AG09309 (cell line): Measurements from ENCODE around the gene USP22.

Experiments
- DNase-seq: peaks from one replicate; pipeline ENCODE4 v3.0.0-alpha.2; 2010; ENCODE audit warnings: low read depth
- H3K4me3 ChIP-seq: 2 replicates; pipeline ENCODE4 v1.5.1; 2011; ENCODE audit warnings: mild to moderate bottlenecking, low read depth, low read length, moderate library complexity; ENCODE audit not compliant: control insufficient read depth
- TF ChIP-seq, protein P1 (sequence below): IDR thresholded peaks from 2 replicates; pipeline ENCODE4 v1.5.1; 2011; ENCODE audit warnings: mild to moderate bottlenecking, low read depth, low read length, inconsistent platforms; ENCODE audit not compliant: insufficient read depth, control insufficient read depth; ENCODE audit errors: missing control alignments

USP22 gene

GRCh38 chr17:21037117-21037803 is 5.6 kb downstream of the USP22 start:
- TF ChIP-seq, protein P1, sequence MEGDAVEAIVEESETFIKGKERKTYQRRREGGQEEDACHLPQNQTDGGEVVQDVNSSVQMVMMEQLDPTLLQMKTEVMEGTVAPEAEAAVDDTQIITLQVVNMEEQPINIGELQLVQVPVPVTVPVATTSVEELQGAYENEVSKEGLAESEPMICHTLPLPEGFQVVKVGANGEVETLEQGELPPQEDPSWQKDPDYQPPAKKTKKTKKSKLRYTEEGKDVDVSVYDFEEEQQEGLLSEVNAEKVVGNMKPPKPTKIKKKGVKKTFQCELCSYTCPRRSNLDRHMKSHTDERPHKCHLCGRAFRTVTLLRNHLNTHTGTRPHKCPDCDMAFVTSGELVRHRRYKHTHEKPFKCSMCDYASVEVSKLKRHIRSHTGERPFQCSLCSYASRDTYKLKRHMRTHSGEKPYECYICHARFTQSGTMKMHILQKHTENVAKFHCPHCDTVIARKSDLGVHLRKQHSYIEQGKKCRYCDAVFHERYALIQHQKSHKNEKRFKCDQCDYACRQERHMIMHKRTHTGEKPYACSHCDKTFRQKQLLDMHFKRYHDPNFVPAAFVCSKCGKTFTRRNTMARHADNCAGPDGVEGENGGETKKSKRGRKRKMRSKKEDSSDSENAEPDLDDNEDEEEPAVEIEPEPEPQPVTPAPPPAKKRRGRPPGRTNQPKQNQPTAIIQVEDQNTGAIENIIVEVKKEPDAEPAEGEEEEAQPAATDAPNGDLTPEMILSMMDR: no peak
- H3K4me3 ChIP-seq: no peak overlapping the region
- DNase-seq: no peak

DNA sequence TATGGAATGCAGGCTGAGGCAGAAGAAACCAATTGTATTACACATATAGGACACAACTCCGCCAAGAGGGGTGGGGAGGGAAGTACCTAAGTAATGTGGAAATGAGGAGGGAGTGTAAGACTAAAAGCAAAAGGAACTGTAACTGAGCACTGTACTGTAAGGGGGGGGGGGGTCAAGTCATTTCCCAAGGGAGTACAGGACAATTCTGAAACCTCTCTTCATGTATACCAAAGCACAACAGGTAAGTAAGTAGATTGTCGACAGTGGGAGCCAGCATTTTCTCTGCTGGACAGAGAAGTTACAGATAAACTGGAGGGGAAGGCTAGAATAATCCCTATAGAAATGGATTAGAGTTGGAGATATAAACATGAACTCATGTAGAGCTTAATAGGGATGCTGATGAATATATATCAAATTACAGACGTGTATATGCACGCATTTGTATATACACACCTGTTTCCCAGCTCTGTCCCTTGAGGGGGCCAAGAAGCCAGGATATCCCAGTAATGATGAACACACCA is 6.4 kb downstream of the USP22 start:
- no peak overlapping the region for H3K4me3 ChIP-seq
- TF ChIP-seq, protein P1: no peak
- DNase-seq: no peak

- TF ChIP-seq, protein P1: no peak
- DNase-seq: no peak
- H3K4me3 ChIP-seq: no peak overlapping the region
These were observed 7.4 kb downstream of the USP22 start for GRCh38 chr17:21035406-21035805.

- no peak for DNase-seq
- TF ChIP-seq, protein P1: no peak
- no peak overlapping the region for H3K4me3 ChIP-seq
These were observed 8.2 kb downstream of the USP22 start for GRCh38 chr17:21034340-21035235.

- TF ChIP-seq, protein P1: no peak
- no peak for DNase-seq
- no peak overlapping the region for H3K4me3 ChIP-seq
These were observed 9.5 kb downstream of the USP22 start for GRCh38 chr17:21033350-21033749.

DNA sequence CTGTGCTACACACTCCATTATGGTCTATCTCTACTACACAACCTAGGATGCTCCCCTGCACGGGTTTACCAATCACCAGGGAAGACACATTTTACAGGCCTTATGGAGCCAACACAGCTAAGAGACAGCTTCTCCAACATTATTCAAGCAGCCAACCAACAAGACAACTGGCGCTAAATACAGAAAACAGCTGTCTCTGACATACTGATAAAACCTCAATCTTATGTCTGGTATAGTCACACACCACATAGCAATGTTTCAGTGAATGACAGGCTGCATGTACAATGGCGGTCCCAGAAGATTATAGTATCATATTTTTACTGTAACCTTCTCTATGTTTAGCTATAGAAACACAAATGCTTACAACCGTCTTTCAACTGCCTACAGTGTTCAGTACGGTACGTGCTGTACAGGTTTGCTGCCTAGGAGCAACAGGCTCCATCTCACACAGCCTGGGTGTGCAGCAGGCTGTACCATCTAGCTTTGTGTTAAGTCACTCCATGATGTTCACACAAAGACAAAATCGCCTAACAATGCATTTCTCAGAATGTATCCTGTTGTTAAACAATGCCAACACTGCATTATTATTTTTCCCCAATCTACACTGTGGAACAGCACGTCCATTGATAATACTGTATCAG is 10.9 kb downstream of the USP22 start:
- DNase-seq: no peak
- H3K4me3 ChIP-seq: no peak overlapping the region
- TF ChIP-seq, protein P1: no peak
